Dermis blood vessel endothelial cell (primary cell): ENCODE measurements around the gene HMCN2. TPM values are rescaled to one million over a fixed set of nuclear protein-coding genes. Genes with fewer than 3 reads are reported as not detected.
A peak's percentile ranks its signal among the peaks of the same experiment; 100 is the strongest.
"Not testable (repeated sequence)": the region's sequence is repeated elsewhere in the genome, so short reads cannot be mapped to it uniquely, and the experiment has no call there.

ENCODE experiments used
- DNase-seq: peaks from one replicate; pipeline ENCODE4 v3.0.0; 2010
- total RNA-seq: library from RNA; depleted of rRNA; stranded (reverse); fragments of >200 nt; gene quantifications from 2 replicates; pipeline ENCODE4 v1.2.3, GENCODE V29; 2014

The HMCN2 gene
- total RNA-seq, 1 donor from 2014 or later: 1.0 TPM

GRCh38 chr9:130264414-130265350, 878 bp upstream of the HMCN2 start:
- DNase-seq: no peak

GRCh38 chr9:130266236-130267098, 907 bp downstream of the HMCN2 start:
- DNase-seq: no peak

GRCh38 chr9:130267930-130268329, 2.4 kb downstream of the HMCN2 start:
- no peak for DNase-seq

- peak; percentile 17 for DNase-seq
Observed at GRCh38 chr9:130268521-130269211, 3.1 kb downstream of the HMCN2 start.

- DNase-seq: peak; percentile 81
Observed at GRCh38 chr9:130271473-130271872, 5.9 kb downstream of the HMCN2 start.

GRCh38 chr9:130275156-130275555, 9.6 kb downstream of the HMCN2 start:
- no peak for DNase-seq

- no peak for DNase-seq
Observed at GRCh38 chr9:130276121-130276520, 10.6 kb downstream of the HMCN2 start.

GRCh38 chr9:130276955-130277354, 11.4 kb downstream of the HMCN2 start:
- DNase-seq: no peak

- DNase-seq: not testable (repeated sequence)
Observed at GRCh38 chr9:130277525-130277924, 12.0 kb downstream of the HMCN2 start.

GRCh38 chr9:130283539-130284248, 18.1 kb downstream of the HMCN2 start:
- DNase-seq: no peak

- DNase-seq: no peak
Observed at GRCh38 chr9:130284249-130284625, 18.7 kb downstream of the HMCN2 start.

GRCh38 chr9:130284690-130285089, 19.1 kb downstream of the HMCN2 start:
- DNase-seq: no peak

GRCh38 chr9:130285271-130285670, 19.7 kb downstream of the HMCN2 start:
- no peak for DNase-seq

- no peak for DNase-seq
Observed at GRCh38 chr9:130286072-130286770, 20.7 kb downstream of the HMCN2 start.

GRCh38 chr9:130286781-130287428, 21.3 kb downstream of the HMCN2 start:
- DNase-seq: no peak

GRCh38 chr9:130287736-130288135, 22.2 kb downstream of the HMCN2 start:
- no peak for DNase-seq

- DNase-seq: no peak
Observed at GRCh38 chr9:130288393-130288792, 22.8 kb downstream of the HMCN2 start.

- DNase-seq: no peak
Observed at GRCh38 chr9:130288926-130289690, 23.5 kb downstream of the HMCN2 start.

- no peak for DNase-seq
Observed at GRCh38 chr9:130289711-130290241, 24.2 kb downstream of the HMCN2 start.
